SK-N-SH (cell line): ENCODE results near the gene FMR1NB. TPM values are rescaled to one million over a fixed set of nuclear protein-coding genes. Genes with fewer than 3 reads are reported as not detected.

Experiments
- CTCF ChIA-PET: fragments of 300-600, 350-600 bp; formaldehyde crosslinking; extraction: SDS; loops from one replicate; lab custom pipeline; 2021; lab: Yijun Ruan, JAX
- POLR2A ChIA-PET: fragments of 350-600 bp; sonication (Branson Sonifier 250); formaldehyde crosslinking; extraction: SDS; loops from one replicate; lab custom pipeline; 2020; ENCODE audit warnings: antibody characterized with exemption, inconsistent platforms; lab: Yijun Ruan, JAX
- DNase-seq: peaks from one replicate; pipeline ENCODE4 v3.0.0; 2012
- H2AFZ ChIP-seq: fragments of 200-600 bp; sonication (generic); 2 replicates; pipeline ENCODE4 v1.8.1; 2016; ENCODE audit warnings: antibody characterized with exemption, mild to moderate bottlenecking, low read depth
- H3F3A ChIP-seq: fragments of 200-600 bp; sonication (generic); replicated peaks from 2 replicates; pipeline ENCODE3; 2016; ENCODE audit warnings: antibody characterized with exemption, mild to moderate bottlenecking; ENCODE audit not compliant: insufficient read depth
- H3K27ac ChIP-seq, 2 experiments: fragments of 200-500 bp in 1 of 2; fragments of 200-600 bp in 1 of 2; sonication (Bioruptor generic) in 1 of 2; sonication (generic), shearing (Covaris generic) in 1 of 2; 2 replicates each; pipeline versions ENCODE4 v1.5.1 to v1.6.1; 2014 to 2016; ENCODE audit warnings: low read depth in 2 of 2, inconsistent platforms in 1 of 2, low read length in 1 of 2, mild to moderate bottlenecking in 1 of 2, mixed read lengths in 1 of 2
- H3K27me3 ChIP-seq: fragments of 200-600 bp; sonication (generic), shearing (Covaris generic); 2 replicates; pipeline ENCODE4 v1.6.1; 2016; ENCODE audit warnings: mixed run types; ENCODE audit not compliant: insufficient read depth
- H3K36me3 ChIP-seq, 2 experiments: fragments of 200-500 bp in 1 of 2; fragments of 200-600 bp in 1 of 2; sonication (Bioruptor generic) in 1 of 2; sonication (generic) in 1 of 2; replicated peaks in 1 of 2; 2 replicates each; pipeline versions ENCODE3 to v1.5.1; 2014 to 2016; ENCODE audit warnings: low read length in 1 of 2, mild to moderate bottlenecking in 1 of 2; ENCODE audit not compliant: insufficient read depth in 2 of 2, control insufficient read depth in 1 of 2
- H3K4me1 ChIP-seq, 2 experiments: fragments of 200-500 bp in 1 of 2; fragments of 200-600 bp in 1 of 2; sonication (Bioruptor generic) in 1 of 2; sonication (generic), shearing (Covaris generic) in 1 of 2; 2 replicates each; pipeline versions ENCODE4 v1.5.1 to v1.6.1; 2014 to 2016; ENCODE audit warnings: low read depth in 1 of 2, low read length in 1 of 2, mixed run types in 1 of 2; ENCODE audit not compliant: insufficient read depth in 2 of 2, control insufficient read depth in 1 of 2
- H3K4me2 ChIP-seq: fragments of 200-600 bp; sonication (generic), shearing (Covaris generic); 2 replicates; pipeline ENCODE4 v1.6.1; 2017; ENCODE audit warnings: mixed run types
- H3K4me3 ChIP-seq, 2 experiments: fragments of 200-500 bp in 1 of 2; fragments of 200-600 bp in 1 of 2; sonication (Bioruptor generic) in 1 of 2; sonication (generic), shearing (Covaris generic) in 1 of 2; 2 replicates each; pipeline versions ENCODE4 v1.5.1 to v1.8.1; 2014 to 2016; ENCODE audit warnings: low read depth in 2 of 2, inconsistent platforms in 1 of 2, low read length in 1 of 2, mild to moderate bottlenecking in 1 of 2, mixed read lengths in 1 of 2, moderate library complexity in 1 of 2
- H3K79me2 ChIP-seq: fragments of 200-600 bp; sonication (generic); 2 replicates; pipeline ENCODE4 v1.8.1; 2017; ENCODE audit warnings: mild to moderate bottlenecking; ENCODE audit not compliant: insufficient read depth
- H3K9ac ChIP-seq: fragments of 200-600 bp; sonication (generic); 2 replicates; pipeline ENCODE4 v1.6.1; 2017; ENCODE audit warnings: mixed run types
- H3K9me2 ChIP-seq: fragments of 200-600 bp; sonication (generic); 2 replicates; pipeline ENCODE4 v1.6.1; 2017; ENCODE audit warnings: mixed run types
- H3K9me3 ChIP-seq: fragments of 200-600 bp; sonication (generic); 2 replicates; pipeline ENCODE4 v1.6.1; 2017; ENCODE audit warnings: mixed run types, mild to moderate bottlenecking, moderate library complexity
- H4K20me1 ChIP-seq: fragments of 200-600 bp; sonication (generic); 2 replicates; pipeline ENCODE4 v1.6.1; 2017; ENCODE audit warnings: mild to moderate bottlenecking, mixed run types; ENCODE audit not compliant: insufficient read depth
- CHD2 ChIP-seq: fragments of 150-350 bp; IDR thresholded peaks from 2 replicates; pipeline ENCODE4 v1.6.1; 2018; ENCODE audit warnings: low read length; ENCODE audit not compliant: partially characterized antibody
- CTCF ChIP-seq: fragments of 200-600 bp; sonication (generic); IDR thresholded peaks from 2 replicates; pipeline ENCODE4 v1.6.1; 2017; ENCODE audit warnings: antibody characterized with exemption, mild to moderate bottlenecking, moderate library complexity
- EZH2phosphoT487 ChIP-seq: fragments of 200-600 bp; sonication (generic); IDR thresholded peaks from 2 replicates; pipeline ENCODE4 v1.6.1; 2017; ENCODE audit warnings: low read depth, mixed run types, mild to moderate bottlenecking, antibody characterized with exemption, moderate library complexity, borderline replicate concordance
- FOSL2 ChIP-seq: IDR thresholded peaks from 2 replicates; pipeline ENCODE4 v1.4.0; 2012; ENCODE audit warnings: low read depth, mild to moderate bottlenecking, moderate library complexity, borderline replicate concordance
- FOXM1 ChIP-seq: IDR thresholded peaks from 2 replicates; pipeline ENCODE4 v1.4.0; 2012; ENCODE audit warnings: low read depth, mild to moderate bottlenecking
- GABPA ChIP-seq: IDR thresholded peaks from 2 replicates; pipeline ENCODE4 v1.4.0; 2012; ENCODE audit warnings: low read depth, mild to moderate bottlenecking
- JUND ChIP-seq: IDR thresholded peaks from 2 replicates; pipeline ENCODE4 v1.4.0; 2012
- MAX ChIP-seq: IDR thresholded peaks from 2 replicates; pipeline ENCODE4 v1.4.0; 2012; ENCODE audit warnings: low read depth
- MXI1 ChIP-seq: IDR thresholded peaks from 2 replicates; pipeline ENCODE4 v1.6.1; 2012; ENCODE audit warnings: mild to moderate bottlenecking, low read depth, low read length, improper control_type of control experiment
- NFIC ChIP-seq: IDR thresholded peaks from 2 replicates; pipeline ENCODE4 v1.4.0; 2012; ENCODE audit warnings: borderline replicate concordance
- NRF1 ChIP-seq: IDR thresholded peaks from 2 replicates; pipeline ENCODE4 v1.6.1; 2012; ENCODE audit warnings: low read depth, mild to moderate bottlenecking, low read length
- POLR2AphosphoS5 ChIP-seq: IDR thresholded peaks from 2 replicates; pipeline ENCODE4 v1.6.1; 2012; ENCODE audit warnings: low read depth, low read length
- RAD21 ChIP-seq: IDR thresholded peaks from 2 replicates; pipeline ENCODE4 v1.6.1; 2012; ENCODE audit warnings: mild to moderate bottlenecking, low read length
- RFX5 ChIP-seq: IDR thresholded peaks from 2 replicates; pipeline ENCODE4 v1.6.1; 2012; ENCODE audit warnings: mild to moderate bottlenecking, improper control_type of control experiment, low read length
- RXRA ChIP-seq: IDR thresholded peaks from 2 replicates; pipeline ENCODE4 v1.4.0; 2012; ENCODE audit warnings: low read depth, mild to moderate bottlenecking, borderline replicate concordance
- SIN3A ChIP-seq: IDR thresholded peaks from 2 replicates; pipeline ENCODE4 v1.6.1; 2012; ENCODE audit warnings: low read depth, mild to moderate bottlenecking, low read length, moderate library complexity, borderline replicate concordance
- SMC3 ChIP-seq: IDR thresholded peaks from 2 replicates; pipeline ENCODE4 v1.6.1; 2012; ENCODE audit warnings: low read depth, low read length, improper control_type of control experiment
- TAF1 ChIP-seq: IDR thresholded peaks from 2 replicates; pipeline ENCODE4 v1.6.1; 2012; ENCODE audit warnings: low read depth, mild to moderate bottlenecking, low read length, moderate library complexity, borderline replicate concordance
- USF1 ChIP-seq: IDR thresholded peaks from 2 replicates; pipeline ENCODE4 v1.4.0; 2012; ENCODE audit warnings: low read depth, borderline replicate concordance
- USF2 ChIP-seq: fragments of 150-350 bp; IDR thresholded peaks from 2 replicates; pipeline ENCODE4 v1.6.1; 2017; ENCODE audit warnings: antibody characterized with exemption, low read length, low read depth, borderline replicate concordance
- WGBS: methylation state at CpG from one replicate; pipeline ENCODE4 v1.1.6; 2017; ENCODE audit warnings: low lambda C conversion rate; 5-methylcytosine and 5-hydroxymethylcytosine counted together
- polyA plus RNA-seq, 3 experiments: library from polyadenylated mRNA; depleted of rRNA; stranded (reverse); fragments of >200 nt; gene quantifications; 2 replicates each; pipeline ENCODE4 v1.2.3, GENCODE V29; 2012
- TF ChIP-seq, protein P1 (sequence below): fragments of 150-350 bp; IDR thresholded peaks from 2 replicates; pipeline ENCODE4 v1.6.1; 2016; ENCODE audit warnings: mild to moderate bottlenecking, low read depth, low read length
- TF ChIP-seq, protein P2 (sequence below): IDR thresholded peaks from 2 replicates; pipeline ENCODE4; 2012

The FMR1NB gene
- polyA plus RNA-seq, 1 of the 3 experiments (the other 2 are of a cell fraction): not detected

GRCh38 chrX:148049441-148049840, 68.3 kb downstream of the FMR1NB start:
- Histone ChIP-seq H3K9ac (no peak overlapping the region), H4K20me1 (no peaks in the 10 kb centered on the region), H3K79me2 (no peaks in the 10 kb centered on the region), H3K9me2 (no peaks in the 10 kb centered on the region), H3F3A (no peaks in the 10 kb centered on the region), H2AFZ (no peak overlapping the region), H3K4me3 (no peak overlapping the region), H3K36me3 (no peaks in the 10 kb centered on the region), H3K27me3 (no peaks in the 10 kb centered on the region), H3K4me1 (no peaks in the 10 kb centered on the region), H3K4me2 (no peak overlapping the region), H3K9me3 (no peaks in the 10 kb centered on the region), H3K27ac (no peak overlapping the region)
- ChIA-PET POLR2A (no interaction called here), CTCF (interaction anchor here (0.9 to 2.4 kb wide), 6 partner anchors 10 to 1423 kb away, joined by 3 to 14 read pairs (median 4); no protein-coding TSS in a partner anchor)
- TF ChIP-seq SIN3A (no peak), USF2 (no peak), NRF1 (no peak), USF1 (no peak), RAD21 (peak; percentile 69), TAF1 (no peak), CTCF (peak; percentile 69), MXI1 (no peak)
- TF ChIP-seq, protein P1, sequence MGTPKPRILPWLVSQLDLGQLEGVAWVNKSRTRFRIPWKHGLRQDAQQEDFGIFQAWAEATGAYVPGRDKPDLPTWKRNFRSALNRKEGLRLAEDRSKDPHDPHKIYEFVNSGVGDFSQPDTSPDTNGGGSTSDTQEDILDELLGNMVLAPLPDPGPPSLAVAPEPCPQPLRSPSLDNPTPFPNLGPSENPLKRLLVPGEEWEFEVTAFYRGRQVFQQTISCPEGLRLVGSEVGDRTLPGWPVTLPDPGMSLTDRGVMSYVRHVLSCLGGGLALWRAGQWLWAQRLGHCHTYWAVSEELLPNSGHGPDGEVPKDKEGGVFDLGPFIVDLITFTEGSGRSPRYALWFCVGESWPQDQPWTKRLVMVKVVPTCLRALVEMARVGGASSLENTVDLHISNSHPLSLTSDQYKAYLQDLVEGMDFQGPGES: no peak
- peak; percentile 37 for DNase-seq
- 5% methylated on average over 4 of the region's 4 CpGs for WGBS

DNA sequence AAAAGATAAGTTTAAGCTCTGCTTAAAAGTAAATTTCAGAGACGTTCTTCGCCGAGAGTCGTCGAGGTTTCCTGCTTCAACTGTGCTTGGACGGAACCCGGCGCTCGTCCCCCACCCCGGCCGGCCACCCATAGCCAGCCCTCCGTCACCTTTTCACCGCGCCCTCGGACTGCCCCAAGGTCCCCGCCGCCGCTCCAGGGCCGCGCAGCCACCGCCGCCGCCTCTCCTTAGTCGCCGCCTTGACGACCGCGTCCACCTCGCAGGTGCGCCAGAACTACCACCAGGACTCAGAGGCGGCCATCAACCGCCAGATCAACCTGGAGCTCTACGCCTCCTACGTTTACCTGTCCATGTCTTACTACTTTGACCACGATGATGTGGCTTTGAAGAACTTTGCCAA, 70.8 kb downstream of the FMR1NB start:
- POLR2A ChIA-PET: no interaction called here
- 31% methylated on average over 35 of the region's 35 CpGs for WGBS
- TF ChIP-seq MAX (no peak), USF2 (no peak), RFX5 (no peak), GABPA (no peak), SMC3 (no peak), CHD2 (no peak), POLR2AphosphoS5 (no peak), JUND (no peak), EZH2phosphoT487 (no peak), NFIC (no peak), FOXM1 (no peak), RXRA (no peak), SIN3A (no peak), TAF1 (no peak), FOSL2 (no peak)
- TF ChIP-seq, protein P2, sequence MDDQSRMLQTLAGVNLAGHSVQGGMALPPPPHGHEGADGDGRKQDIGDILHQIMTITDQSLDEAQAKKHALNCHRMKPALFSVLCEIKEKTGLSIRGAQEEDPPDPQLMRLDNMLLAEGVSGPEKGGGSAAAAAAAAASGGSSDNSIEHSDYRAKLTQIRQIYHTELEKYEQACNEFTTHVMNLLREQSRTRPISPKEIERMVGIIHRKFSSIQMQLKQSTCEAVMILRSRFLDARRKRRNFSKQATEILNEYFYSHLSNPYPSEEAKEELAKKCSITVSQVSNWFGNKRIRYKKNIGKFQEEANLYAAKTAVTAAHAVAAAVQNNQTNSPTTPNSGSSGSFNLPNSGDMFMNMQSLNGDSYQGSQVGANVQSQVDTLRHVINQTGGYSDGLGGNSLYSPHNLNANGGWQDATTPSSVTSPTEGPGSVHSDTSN: no peak

More for the DNA sequence above, 70.8 kb downstream of the FMR1NB start:
- no peaks in the 10 kb centered on the region for H3K4me1 ChIP-seq
- H3K9me3 ChIP-seq: no peaks in the 10 kb centered on the region
- CTCF ChIA-PET: no interaction called here
- H2AFZ ChIP-seq: no peak overlapping the region
- no peaks in the 10 kb centered on the region for H3K9me2 ChIP-seq
- no peak overlapping the region for H3K9ac ChIP-seq
- no peaks in the 10 kb centered on the region for H3K36me3 ChIP-seq
- no peaks in the 10 kb centered on the region for H4K20me1 ChIP-seq
- no peak overlapping the region for H3K27ac ChIP-seq
- no peak overlapping the region for H3K4me3 ChIP-seq
- H3K4me2 ChIP-seq: no peak overlapping the region
- H3F3A ChIP-seq: no peaks in the 10 kb centered on the region
- H3K27me3 ChIP-seq: no peaks in the 10 kb centered on the region
- DNase-seq: no peak
- no peaks in the 10 kb centered on the region for H3K79me2 ChIP-seq
